Mesenchymal stem cell (in vitro differentiated cells and primary cell): ENCODE results near the gene C2orf72.

Experiments used
- DNase-seq: peaks from one replicate; pipeline ENCODE4 v3.0.0-alpha.2; 2013
- H2AFZ ChIP-seq: one replicate; pipeline ENCODE4 v1.6.1; 2013; ENCODE audit warnings: low read depth, mild to moderate bottlenecking, control low read depth, inconsistent platforms, low read length, moderate library complexity
- H2AK5ac ChIP-seq: 2 replicates; pipeline ENCODE4 v1.6.1; 2013; ENCODE audit warnings: low read length, moderate library complexity, mild to moderate bottlenecking, inconsistent platforms; ENCODE audit not compliant: severe bottlenecking
- H2BK120ac ChIP-seq: one replicate; pipeline ENCODE4 v1.6.1; 2013; ENCODE audit warnings: low read depth, mild to moderate bottlenecking, inconsistent platforms, low read length, moderate library complexity
- H2BK12ac ChIP-seq, 2 experiments: one replicate each; pipeline ENCODE4 v1.6.1; 2013; ENCODE audit warnings: inconsistent platforms in 2 of 2, low read length in 2 of 2, mild to moderate bottlenecking in 2 of 2, moderate library complexity in 2 of 2, control low read depth in 1 of 2
- H2BK15ac ChIP-seq: one replicate; pipeline ENCODE4 v1.6.1; 2013; ENCODE audit warnings: mild to moderate bottlenecking, low read depth, inconsistent platforms; ENCODE audit not compliant: poor library complexity, severe bottlenecking
- H2BK5ac ChIP-seq: 2 replicates; pipeline ENCODE4 v1.6.1; 2013; ENCODE audit warnings: low read depth, mild to moderate bottlenecking, low read length, control low read depth, inconsistent platforms; ENCODE audit not compliant: poor library complexity, severe bottlenecking
- H3K14ac ChIP-seq, 2 experiments: one replicate each; pipeline ENCODE4 v1.6.1; 2013; ENCODE audit warnings: inconsistent platforms in 2 of 2, low read length in 2 of 2, control low read depth in 1 of 2, mild to moderate bottlenecking in 1 of 2, moderate library complexity in 1 of 2
- H3K18ac ChIP-seq, 2 experiments: one replicate each; pipeline ENCODE4 v1.6.1; 2013; ENCODE audit warnings: inconsistent platforms in 2 of 2, low read length in 2 of 2, control low read depth in 1 of 2, low read depth in 1 of 2, mild to moderate bottlenecking in 1 of 2
- H3K23ac ChIP-seq, 2 experiments: one replicate each; pipeline ENCODE4 v1.6.1; 2013; ENCODE audit warnings: inconsistent platforms in 2 of 2, low read length in 2 of 2, mild to moderate bottlenecking in 2 of 2, moderate library complexity in 2 of 2, control low read depth in 1 of 2
- H3K27ac ChIP-seq: 2 replicates; pipeline ENCODE4 v1.5.1; 2013; ENCODE audit warnings: mild to moderate bottlenecking, moderate library complexity, low read length, control low read depth, inconsistent platforms; ENCODE audit not compliant: poor library complexity, severe bottlenecking
- H3K27me3 ChIP-seq, 2 experiments: 2 replicates each; pipeline versions ENCODE4 v1.6.1 to v1.7.0; 2013; ENCODE audit warnings: low read length in 2 of 2, mild to moderate bottlenecking in 2 of 2, moderate library complexity in 2 of 2, control low read depth in 1 of 2, inconsistent platforms in 1 of 2; ENCODE audit not compliant: control insufficient read depth in 1 of 2, insufficient read depth in 1 of 2
- H3K36me3 ChIP-seq, 2 experiments: 2 replicates each; pipeline versions ENCODE4 v1.6.1 to v1.7.0; 2013; ENCODE audit warnings: low read length in 2 of 2, control low read depth in 1 of 2, inconsistent platforms in 1 of 2, low read depth in 1 of 2, mild to moderate bottlenecking in 1 of 2; ENCODE audit not compliant: insufficient read depth in 2 of 2, control insufficient read depth in 1 of 2
- H3K4ac ChIP-seq, 2 experiments: one replicate each; pipeline ENCODE4 v1.6.1; 2013; ENCODE audit warnings: inconsistent platforms in 2 of 2, low read length in 2 of 2, mild to moderate bottlenecking in 2 of 2, moderate library complexity in 2 of 2, control low read depth in 1 of 2, low read depth in 1 of 2
- H3K4me1 ChIP-seq: 2 replicates; pipeline ENCODE4 v1.6.1; 2013; ENCODE audit warnings: low read depth, low read length, control low read depth; ENCODE audit not compliant: control insufficient read depth, insufficient read depth
- H3K4me2 ChIP-seq: 2 replicates; pipeline ENCODE4 v1.6.1; 2013; ENCODE audit warnings: low read length, mild to moderate bottlenecking, inconsistent platforms; ENCODE audit not compliant: poor library complexity, severe bottlenecking
- H3K4me3 ChIP-seq, 2 experiments: 2 replicates each; pipeline versions ENCODE4 v1.5.1 to v1.7.0; 2013; ENCODE audit warnings: low read length in 2 of 2, mild to moderate bottlenecking in 2 of 2, control low read depth in 1 of 2, low read depth in 1 of 2; ENCODE audit not compliant: insufficient read depth in 1 of 2
- H3K79me1 ChIP-seq: replicated peaks from 2 replicates; pipeline ENCODE4 v1.6.1; 2013; ENCODE audit warnings: mild to moderate bottlenecking, control low read depth, low read length, inconsistent platforms; ENCODE audit not compliant: poor library complexity, severe bottlenecking
- H3K9ac ChIP-seq: 2 replicates; pipeline ENCODE4 v1.7.0; 2013; ENCODE audit warnings: mild to moderate bottlenecking, low read length, moderate library complexity
- H3K9me3 ChIP-seq: 2 replicates; pipeline ENCODE4 v1.7.0; 2013; ENCODE audit warnings: mild to moderate bottlenecking, low read length; ENCODE audit not compliant: control insufficient read depth
- H4K8ac ChIP-seq: one replicate; pipeline ENCODE4 v1.6.1; 2013; ENCODE audit warnings: inconsistent platforms, mild to moderate bottlenecking, low read length, moderate library complexity
- H4K91ac ChIP-seq: one replicate; pipeline ENCODE4 v1.6.1; 2013; ENCODE audit warnings: mild to moderate bottlenecking, low read length, inconsistent platforms
- WGBS: methylation state at CpG from one replicate; pipeline ENCODE4 v1.1.7; 2013; ENCODE audit warnings: mixed read lengths; 5-methylcytosine and 5-hydroxymethylcytosine counted together

The C2orf72 gene

DNA sequence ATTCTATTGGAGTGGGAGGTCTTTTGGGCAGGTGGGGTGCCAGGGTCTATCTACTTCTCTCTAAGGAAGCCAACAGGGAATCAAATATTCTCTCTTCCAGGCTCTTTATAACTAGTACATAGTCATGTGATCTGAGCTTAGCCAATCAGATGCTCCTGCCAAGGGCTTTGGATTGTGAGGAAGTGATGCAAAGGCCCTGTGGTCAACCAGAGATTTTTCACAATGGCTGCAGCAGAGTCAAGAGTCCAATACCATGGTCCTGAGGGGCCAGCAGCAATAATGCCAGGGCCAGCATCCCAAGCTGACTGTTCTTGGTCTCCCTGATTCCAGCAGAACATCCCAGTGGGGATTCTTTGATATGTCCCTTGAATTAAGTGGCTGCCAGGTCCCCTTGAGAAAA lies 8.4 kb upstream of the C2orf72 start:
- no peak for DNase-seq
- Histone ChIP-seq H3K27me3 (peaks cover 39 to 49% of the 10 kb centered on the region in 2 experiments), H3K9ac (no peak overlapping the region), H4K91ac (no peak overlapping the region), H2BK5ac (no peak overlapping the region), H3K4me2 (no peak overlapping the region), H2BK12ac (no peak overlapping the region), H3K27ac (no peak overlapping the region), H3K4me1 (peaks cover 2% of the 10 kb centered on the region), H3K4ac (no peak overlapping the region), H2BK120ac (no peak overlapping the region), H3K9me3 (no peaks in the 10 kb centered on the region), H3K4me3 (no peak overlapping the region), H3K14ac (no peak overlapping the region), H4K8ac (no peak overlapping the region), H3K18ac (no peak overlapping the region), H3K36me3 (no peaks in the 10 kb centered on the region), H2BK15ac (no peak overlapping the region), H3K23ac (no peak overlapping the region), H3K79me1 (no peaks in the 10 kb centered on the region), H2AK5ac (no peak overlapping the region), H2AFZ (no peak overlapping the region)

GRCh38 chr2:231029563-231029962 lies 7.8 kb upstream of the C2orf72 start:
- Histone ChIP-seq H3K4ac (no peak overlapping the region), H2BK15ac (no peak overlapping the region), H3K36me3 (no peaks in the 10 kb centered on the region), H3K9me3 (no peaks in the 10 kb centered on the region), H3K4me3 (no peak overlapping the region), H3K14ac (no peak overlapping the region), H3K23ac (no peak overlapping the region), H2AFZ (no peak overlapping the region), H3K27me3 (peaks cover 43 to 50% of the 10 kb centered on the region in 2 experiments), H3K27ac (no peak overlapping the region), H2BK5ac (no peak overlapping the region), H2BK120ac (no peak overlapping the region), H3K4me1 (peaks cover 3% of the 10 kb centered on the region), H4K91ac (no peak overlapping the region), H4K8ac (no peak overlapping the region), H2BK12ac (no peak overlapping the region), H3K9ac (no peak overlapping the region), H2AK5ac (no peak overlapping the region), H3K79me1 (no peaks in the 10 kb centered on the region), H3K4me2 (no peak overlapping the region), H3K18ac (no peak overlapping the region)
- no peak for DNase-seq
- WGBS: 85% methylated on average over 9 of the region's 9 CpGs

- WGBS: 67% methylated on average over 3 of the region's 3 CpGs
- H2BK5ac ChIP-seq: no peak overlapping the region
- no peak for DNase-seq
Observed at GRCh38 chr2:231030725-231031124, 6.6 kb upstream of the C2orf72 start.

DNA sequence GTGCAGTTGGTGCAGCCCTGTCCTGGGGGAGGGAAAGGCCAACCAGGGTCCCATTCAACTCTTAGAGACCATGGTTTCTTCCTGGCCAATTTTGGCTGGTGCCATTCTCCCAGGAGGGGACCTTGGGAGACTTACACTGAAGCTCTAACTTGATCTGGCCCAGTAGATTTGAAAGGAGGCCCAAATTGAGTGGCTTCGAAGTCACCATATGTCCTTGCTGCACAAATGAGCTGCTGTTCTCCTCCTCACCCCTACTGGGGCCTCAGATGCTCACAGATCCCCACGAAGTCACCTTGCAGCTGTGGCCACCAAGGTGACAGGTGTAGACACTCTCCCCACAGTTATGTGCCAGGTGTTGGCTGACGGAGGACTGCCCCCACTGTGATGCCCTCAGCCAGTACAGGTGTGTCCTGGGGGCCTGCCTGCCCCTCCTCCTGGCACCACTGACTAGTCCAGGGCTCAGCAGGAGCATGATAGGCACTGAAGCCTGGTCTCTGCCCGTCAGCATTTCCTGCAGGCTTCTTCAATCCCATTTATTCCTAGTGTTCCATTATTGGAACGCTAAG lies 4.7 kb upstream of the C2orf72 start:
- DNase-seq: no peak
- Histone ChIP-seq H3K4ac (no peak overlapping the region), H3K18ac (no peak overlapping the region), H3K23ac (no peak overlapping the region), H3K9me3 (no peaks in the 10 kb centered on the region), H2BK120ac (no peak overlapping the region), H2BK15ac (no peak overlapping the region), H2BK12ac (no peak overlapping the region), H2BK5ac (no peak overlapping the region), H4K8ac (no peak overlapping the region), H2AK5ac (no peak overlapping the region), H3K79me1 (no peaks in the 10 kb centered on the region), H3K4me3 (no peak overlapping the region), H3K4me1 (peaks cover 10% of the 10 kb centered on the region), H3K4me2 (no peak overlapping the region), H3K9ac (no peak overlapping the region), H3K14ac (no peak overlapping the region), H3K27ac (no peak overlapping the region), H3K27me3 (peaks cover 61 to 69% of the 10 kb centered on the region in 2 experiments), H2AFZ (no peak overlapping the region), H3K36me3 (no peaks in the 10 kb centered on the region), H4K91ac (no peak overlapping the region)
- WGBS: 57% methylated on average over 5 of the region's 5 CpGs

More at GRCh38 chr2:231030725-231031124, 6.6 kb upstream of the C2orf72 start:
- H3K4me1 ChIP-seq: peaks cover 3% of the 10 kb centered on the region
- no peak overlapping the region for H3K18ac ChIP-seq
- no peak overlapping the region for H2BK120ac ChIP-seq
- no peak overlapping the region for H2BK15ac ChIP-seq
- no peaks in the 10 kb centered on the region for H3K9me3 ChIP-seq
- H3K27me3 ChIP-seq: peaks cover 52 to 61% of the 10 kb centered on the region in 2 experiments
- no peak overlapping the region for H4K91ac ChIP-seq
- H3K79me1 ChIP-seq: no peaks in the 10 kb centered on the region
- H3K9ac ChIP-seq: no peak overlapping the region
- no peak overlapping the region for H3K27ac ChIP-seq
- H3K4ac ChIP-seq: no peak overlapping the region
- no peaks in the 10 kb centered on the region for H3K36me3 ChIP-seq
- H2BK12ac ChIP-seq: no peak overlapping the region
- no peak overlapping the region for H2AFZ ChIP-seq
- no peak overlapping the region for H3K4me2 ChIP-seq
- no peak overlapping the region for H2AK5ac ChIP-seq
- H4K8ac ChIP-seq: no peak overlapping the region
- no peak overlapping the region for H3K23ac ChIP-seq
- H3K4me3 ChIP-seq: no peak overlapping the region
- H3K14ac ChIP-seq: no peak overlapping the region
